ENCODE measurements around the gene AASS.

DNA sequence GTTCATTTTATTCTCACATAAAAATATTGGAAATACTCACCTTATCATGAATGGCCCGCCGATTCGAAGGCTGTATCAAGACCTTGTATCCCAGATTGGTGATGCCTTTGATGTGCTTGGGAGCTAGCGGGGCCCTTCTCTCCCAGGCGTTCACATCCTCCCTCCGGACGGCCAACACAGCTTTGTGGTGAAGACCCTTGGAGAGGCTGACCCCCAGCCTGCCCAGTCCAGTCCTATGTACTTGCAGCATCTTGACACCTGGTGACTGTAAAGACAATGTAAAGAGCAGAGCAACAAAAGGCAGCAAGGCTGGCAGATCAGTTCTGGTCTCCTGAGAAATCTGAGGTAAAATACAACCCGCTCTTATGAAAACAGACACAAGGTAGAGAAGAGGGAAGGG is 10.6 kb downstream of the AASS start:
- no peak for TF ChIP-seq POLR2A (IDR thresholded peaks at IDR 0.05)
- TF ChIP-seq POLR2AphosphoS5 (IDR thresholded peaks at IDR 0.05), result no peak
- no peak for TF ChIP-seq CTCF (IDR thresholded peaks at IDR 0.05 in 8 of 11, conservative IDR thresholded peaks at IDR 0.05 in 3 of 11)
